ENCODE results near the gene TEX2.

The TEX2 gene

DNA sequence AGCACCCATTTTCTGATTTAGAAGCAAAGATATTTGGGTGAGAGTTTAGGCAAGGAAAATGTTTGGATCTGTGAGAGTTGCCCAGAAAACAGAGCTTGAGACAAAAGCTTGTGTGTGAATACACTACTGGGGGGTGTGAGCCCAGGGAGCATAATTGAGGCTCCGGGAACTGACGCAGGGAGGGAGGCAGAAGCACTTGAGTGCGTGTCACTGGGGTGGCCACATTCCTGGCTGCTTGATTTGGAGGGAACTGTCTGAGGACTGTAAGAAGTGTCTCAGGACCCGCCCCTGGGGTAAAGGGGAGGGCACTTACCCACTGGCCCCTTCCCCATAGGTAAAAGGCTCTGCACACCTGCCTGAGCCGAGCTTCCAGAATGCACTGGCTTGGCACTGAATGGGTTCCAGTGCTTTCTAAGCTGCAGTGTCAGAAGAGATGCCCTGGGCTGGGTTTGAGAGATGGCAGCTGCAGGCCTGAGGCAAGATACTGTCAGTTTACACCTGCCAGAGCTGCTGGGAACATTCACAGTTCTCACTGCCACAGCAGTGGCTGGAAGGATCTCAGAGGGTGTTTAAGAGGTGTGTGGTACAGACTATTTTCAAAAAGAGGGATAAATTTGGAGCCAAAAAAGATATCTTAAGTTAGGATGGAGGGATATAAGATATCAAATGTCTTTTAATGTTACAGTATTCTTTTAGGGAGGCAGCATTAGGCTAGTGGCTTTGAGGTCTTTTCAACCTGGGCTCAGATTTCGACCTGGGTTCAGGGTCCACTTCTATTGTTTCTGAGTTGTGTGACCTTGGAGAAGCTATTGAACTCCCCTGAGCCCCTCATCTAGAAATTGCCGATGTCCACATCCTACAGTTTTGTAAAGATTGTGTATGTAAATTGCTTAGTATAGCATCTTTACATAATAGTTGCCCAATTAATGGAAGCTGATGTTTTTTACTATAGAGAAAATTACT is 6.9 kb upstream of the TEX2 start:
- TF ChIP-seq CREB1 (IDR thresholded peaks at IDR 0.05; ENCODE audit: low read depth) (no peak), TEAD4 (IDR thresholded peaks at IDR 0.05) (no peak), ZBTB7A (IDR thresholded peaks at IDR 0.05; ENCODE audit: low read depth) (no peak), RAD21 (IDR thresholded peaks at IDR 0.05; ENCODE audit: low read depth) (no peak), FOXM1 (IDR thresholded peaks at IDR 0.05; ENCODE audit: borderline replicate concordance, low read depth) (no peak), TAF1 (IDR thresholded peaks at IDR 0.05; ENCODE audit: low read depth) (no peak), EP300 (IDR thresholded peaks at IDR 0.05; ENCODE audit: borderline replicate concordance) (no peak), NFIC (IDR thresholded peaks at IDR 0.05) (no peak), TCF12 (IDR thresholded peaks at IDR 0.05; ENCODE audit: low read depth) (no peak), CEBPB (IDR thresholded peaks at IDR 0.05) (no peak)
- TF ChIP-seq, protein P1, sequence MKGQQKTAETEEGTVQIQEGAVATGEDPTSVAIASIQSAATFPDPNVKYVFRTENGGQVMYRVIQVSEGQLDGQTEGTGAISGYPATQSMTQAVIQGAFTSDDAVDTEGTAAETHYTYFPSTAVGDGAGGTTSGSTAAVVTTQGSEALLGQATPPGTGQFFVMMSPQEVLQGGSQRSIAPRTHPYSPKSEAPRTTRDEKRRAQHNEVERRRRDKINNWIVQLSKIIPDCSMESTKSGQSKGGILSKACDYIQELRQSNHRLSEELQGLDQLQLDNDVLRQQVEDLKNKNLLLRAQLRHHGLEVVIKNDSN (IDR thresholded peaks at IDR 0.05): no peak
- TF ChIP-seq, protein P2, sequence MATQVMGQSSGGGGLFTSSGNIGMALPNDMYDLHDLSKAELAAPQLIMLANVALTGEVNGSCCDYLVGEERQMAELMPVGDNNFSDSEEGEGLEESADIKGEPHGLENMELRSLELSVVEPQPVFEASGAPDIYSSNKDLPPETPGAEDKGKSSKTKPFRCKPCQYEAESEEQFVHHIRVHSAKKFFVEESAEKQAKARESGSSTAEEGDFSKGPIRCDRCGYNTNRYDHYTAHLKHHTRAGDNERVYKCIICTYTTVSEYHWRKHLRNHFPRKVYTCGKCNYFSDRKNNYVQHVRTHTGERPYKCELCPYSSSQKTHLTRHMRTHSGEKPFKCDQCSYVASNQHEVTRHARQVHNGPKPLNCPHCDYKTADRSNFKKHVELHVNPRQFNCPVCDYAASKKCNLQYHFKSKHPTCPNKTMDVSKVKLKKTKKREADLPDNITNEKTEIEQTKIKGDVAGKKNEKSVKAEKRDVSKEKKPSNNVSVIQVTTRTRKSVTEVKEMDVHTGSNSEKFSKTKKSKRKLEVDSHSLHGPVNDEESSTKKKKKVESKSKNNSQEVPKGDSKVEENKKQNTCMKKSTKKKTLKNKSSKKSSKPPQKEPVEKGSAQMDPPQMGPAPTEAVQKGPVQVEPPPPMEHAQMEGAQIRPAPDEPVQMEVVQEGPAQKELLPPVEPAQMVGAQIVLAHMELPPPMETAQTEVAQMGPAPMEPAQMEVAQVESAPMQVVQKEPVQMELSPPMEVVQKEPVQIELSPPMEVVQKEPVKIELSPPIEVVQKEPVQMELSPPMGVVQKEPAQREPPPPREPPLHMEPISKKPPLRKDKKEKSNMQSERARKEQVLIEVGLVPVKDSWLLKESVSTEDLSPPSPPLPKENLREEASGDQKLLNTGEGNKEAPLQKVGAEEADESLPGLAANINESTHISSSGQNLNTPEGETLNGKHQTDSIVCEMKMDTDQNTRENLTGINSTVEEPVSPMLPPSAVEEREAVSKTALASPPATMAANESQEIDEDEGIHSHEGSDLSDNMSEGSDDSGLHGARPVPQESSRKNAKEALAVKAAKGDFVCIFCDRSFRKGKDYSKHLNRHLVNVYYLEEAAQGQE (IDR thresholded peaks at IDR 0.05; ENCODE audit: low read depth): no peak
- TF ChIP-seq, protein P3, sequence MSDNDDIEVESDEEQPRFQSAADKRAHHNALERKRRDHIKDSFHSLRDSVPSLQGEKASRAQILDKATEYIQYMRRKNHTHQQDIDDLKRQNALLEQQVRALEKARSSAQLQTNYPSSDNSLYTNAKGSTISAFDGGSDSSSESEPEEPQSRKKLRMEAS (IDR thresholded peaks at IDR 0.05): no peak

DNA sequence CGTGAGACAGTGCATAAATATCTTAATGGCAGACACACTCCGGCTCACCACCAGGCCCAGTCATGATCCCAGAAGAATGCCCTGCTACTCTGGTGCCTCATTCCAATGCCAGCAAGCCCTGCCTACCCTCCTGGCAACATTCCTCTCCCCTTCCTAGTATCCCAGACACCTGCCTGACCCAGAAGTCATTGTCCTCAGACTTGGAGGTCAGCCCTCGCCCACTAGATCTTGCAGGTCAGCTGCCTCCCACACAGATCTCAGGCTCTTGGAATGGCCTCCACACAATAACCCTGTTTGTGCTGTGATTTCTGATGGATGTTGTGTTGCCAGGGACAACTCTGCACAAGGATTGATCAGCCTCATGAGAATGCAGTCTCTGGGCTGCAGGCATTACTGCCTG is 1.8 kb upstream of the TEX2 start:
- TF ChIP-seq YY1 (IDR thresholded peaks at IDR 0.05; ENCODE audit: low read depth): no peak
- no peak for TF ChIP-seq TEAD4 (IDR thresholded peaks at IDR 0.05)
- TF ChIP-seq TCF12 (IDR thresholded peaks at IDR 0.05; ENCODE audit: low read depth): no peak
- TF ChIP-seq RAD21 (IDR thresholded peaks at IDR 0.05; ENCODE audit: low read depth): no peak
- no peak for TF ChIP-seq CEBPB (IDR thresholded peaks at IDR 0.05)
- TF ChIP-seq FOXM1 (IDR thresholded peaks at IDR 0.05; ENCODE audit: borderline replicate concordance, low read depth): no peak
- no peak for TF ChIP-seq NFIC (IDR thresholded peaks at IDR 0.05)
- no peak for TF ChIP-seq EGR1 (IDR thresholded peaks at IDR 0.05)
- no peak for TF ChIP-seq CREB1 (IDR thresholded peaks at IDR 0.05; ENCODE audit: low read depth)
- TF ChIP-seq, protein P1 (IDR thresholded peaks at IDR 0.05): no peak
- no peak for TF ChIP-seq TAF1 (IDR thresholded peaks at IDR 0.05; ENCODE audit: low read depth)
- no peak for TF ChIP-seq EP300 (IDR thresholded peaks at IDR 0.05; ENCODE audit: borderline replicate concordance)
- TF ChIP-seq, protein P2 (IDR thresholded peaks at IDR 0.05; ENCODE audit: low read depth): no peak
- no peak for TF ChIP-seq ZBTB7A (IDR thresholded peaks at IDR 0.05; ENCODE audit: low read depth)
- TF ChIP-seq, protein P3 (IDR thresholded peaks at IDR 0.05): no peak

DNA sequence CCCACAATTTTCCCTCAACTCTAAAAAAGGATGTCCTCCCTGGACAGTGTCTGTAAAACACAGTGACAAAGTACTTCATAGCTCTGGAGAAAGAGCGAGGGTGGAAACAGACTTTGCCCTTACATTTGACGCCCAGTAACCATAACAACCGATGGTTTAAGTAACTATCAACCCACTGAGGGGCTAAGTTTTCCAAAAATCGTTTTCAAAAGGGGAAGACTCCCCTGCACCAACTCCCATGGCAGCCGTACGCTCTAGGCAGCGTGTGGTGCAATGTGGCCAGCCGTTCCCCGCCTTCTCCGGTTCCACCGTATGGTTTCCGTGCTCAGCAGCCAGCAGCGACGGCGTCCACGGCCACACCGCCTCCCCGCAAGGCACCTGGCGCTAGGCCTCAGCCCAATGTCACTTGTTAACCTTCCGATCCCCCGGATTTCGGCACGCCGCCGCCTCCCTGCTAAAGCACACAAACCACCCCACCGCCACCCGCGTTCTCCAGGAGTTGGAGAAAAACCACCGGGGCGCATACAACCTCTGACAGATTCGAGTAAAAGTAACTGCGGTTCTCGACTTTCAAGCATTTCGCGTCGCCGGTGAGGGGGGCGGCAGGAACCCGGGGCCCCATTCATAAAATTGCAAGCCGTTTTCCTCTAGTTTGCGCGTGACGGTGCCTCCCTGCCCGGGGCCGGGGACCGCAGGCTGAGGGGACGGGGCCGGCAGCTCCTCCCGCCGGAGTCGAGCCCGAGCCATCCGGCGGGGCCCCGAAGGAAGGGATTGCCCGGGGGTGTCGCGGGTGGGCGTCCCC is 661 bp downstream of the TEX2 start:
- TF ChIP-seq EGR1 (IDR thresholded peaks at IDR 0.05): no peak
- TF ChIP-seq NFIC (IDR thresholded peaks at IDR 0.05): no peak
- TF ChIP-seq, protein P3 (IDR thresholded peaks at IDR 0.05): peak; percentile 52
- TF ChIP-seq FOXM1 (IDR thresholded peaks at IDR 0.05; ENCODE audit: borderline replicate concordance, low read depth): no peak
- TF ChIP-seq, protein P1 (IDR thresholded peaks at IDR 0.05): no peak

DNA sequence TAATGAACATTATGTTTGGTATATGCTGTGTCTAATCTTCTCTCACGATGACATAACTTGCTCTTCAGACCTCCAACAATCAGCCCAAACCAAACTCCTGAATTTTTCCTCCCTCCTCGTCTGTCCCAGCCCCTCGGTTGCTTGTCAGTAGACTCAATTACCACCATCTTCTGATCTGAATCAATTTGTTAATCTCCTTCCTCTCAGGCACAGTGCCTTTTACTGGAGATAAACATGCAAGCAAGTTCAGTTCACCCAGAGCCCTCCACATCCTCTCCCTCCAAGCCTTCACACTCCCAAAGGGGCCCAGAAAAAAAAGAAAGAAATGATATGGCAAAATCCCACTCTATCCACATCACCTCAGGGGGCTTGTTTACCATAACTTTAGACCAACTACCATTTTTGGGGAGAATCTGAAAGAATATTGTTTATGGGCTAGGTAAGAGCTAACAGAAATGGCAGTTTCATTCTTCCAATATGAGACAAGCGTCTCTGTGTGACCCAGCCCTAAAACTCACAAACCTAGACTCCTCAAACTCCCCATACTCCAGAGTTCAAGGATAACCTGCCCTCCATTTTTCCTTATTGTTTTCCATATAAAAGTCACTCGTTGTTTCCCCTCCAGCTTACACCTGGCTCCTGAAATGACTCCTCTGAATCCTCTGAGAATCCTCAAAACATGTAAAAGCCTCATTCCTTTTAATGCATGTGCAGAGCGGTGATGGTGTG is 1.5 kb downstream of the TEX2 start:
- no peak for TF ChIP-seq FOXM1 (IDR thresholded peaks at IDR 0.05; ENCODE audit: borderline replicate concordance, low read depth)
- no peak for TF ChIP-seq EP300 (IDR thresholded peaks at IDR 0.05; ENCODE audit: borderline replicate concordance)
- no peak for TF ChIP-seq TAF1 (IDR thresholded peaks at IDR 0.05; ENCODE audit: low read depth)
- TF ChIP-seq YY1 (IDR thresholded peaks at IDR 0.05; ENCODE audit: low read depth): no peak
- TF ChIP-seq, protein P2 (IDR thresholded peaks at IDR 0.05; ENCODE audit: low read depth): no peak
- TF ChIP-seq ZBTB7A (IDR thresholded peaks at IDR 0.05; ENCODE audit: low read depth): no peak
- TF ChIP-seq CREB1 (IDR thresholded peaks at IDR 0.05; ENCODE audit: low read depth): no peak
- no peak for TF ChIP-seq RAD21 (IDR thresholded peaks at IDR 0.05; ENCODE audit: low read depth)
- no peak for TF ChIP-seq EGR1 (IDR thresholded peaks at IDR 0.05)
- TF ChIP-seq, protein P1 (IDR thresholded peaks at IDR 0.05): no peak
- no peak for TF ChIP-seq TCF12 (IDR thresholded peaks at IDR 0.05; ENCODE audit: low read depth)
- TF ChIP-seq, protein P3 (IDR thresholded peaks at IDR 0.05): no peak
- no peak for TF ChIP-seq CEBPB (IDR thresholded peaks at IDR 0.05)
- no peak for TF ChIP-seq TEAD4 (IDR thresholded peaks at IDR 0.05)
- TF ChIP-seq NFIC (IDR thresholded peaks at IDR 0.05): no peak
